Muscle of leg (tissue), 11 donors: ENCODE data around the gene KLF7. TPM values are rescaled to one million over a fixed set of nuclear protein-coding genes. Genes with fewer than 3 reads are reported as not detected.

Experiments used
- DNase-seq: peaks from one replicate; pipeline ENCODE4 v3.0.0; 2013
- H3K27ac ChIP-seq: one replicate; pipeline ENCODE4 v1.5.1; 2013; ENCODE audit warnings: mild to moderate bottlenecking, low read length, control low read depth
- H3K27me3 ChIP-seq: one replicate; pipeline ENCODE4 v1.6.1; 2013; ENCODE audit warnings: low read length; ENCODE audit not compliant: control insufficient read depth, insufficient read depth
- H3K36me3 ChIP-seq: one replicate; pipeline ENCODE4 v1.6.1; 2013; ENCODE audit warnings: low read length; ENCODE audit not compliant: control insufficient read depth, insufficient read depth
- H3K4me1 ChIP-seq: one replicate; pipeline ENCODE4 v1.6.1; 2013; ENCODE audit warnings: low read length; ENCODE audit not compliant: control insufficient read depth, insufficient read depth
- H3K4me3 ChIP-seq: one replicate; pipeline ENCODE4 v1.5.1; 2013; ENCODE audit warnings: low read length, control low read depth
- H3K9me3 ChIP-seq: replicated peaks from 2 replicates; pipeline ENCODE4 v1.6.1; 2013; ENCODE audit warnings: low read depth, low read length; ENCODE audit not compliant: control insufficient read depth
- WGBS: methylation state at CpG from one replicate; pipeline ENCODE4 v1.1.5; 2013; ENCODE audit warnings: missing lambda C conversion rate; ENCODE audit not compliant: insufficient coverage; 5-methylcytosine and 5-hydroxymethylcytosine counted together
- polyA plus RNA-seq, 8 donors: library from polyadenylated mRNA; unstranded; fragments of 120-200 nt; gene quantifications; one replicate each; pipeline versions ENCODE4 v1.2.1 to v1.2.3, GENCODE V29; 2013; ENCODE audit warnings: inconsistent platforms in 1 of 8, low replicate concordance in 1 of 8; ENCODE audit not compliant: insufficient read length in 8 of 8, insufficient read depth in 1 of 8
- total RNA-seq: library from RNA; stranded (reverse); fragments of 120-200 nt; gene quantifications from one replicate; pipeline ENCODE4 v1.2.4, GENCODE V29; 2013

Gene KLF7
- total and polyA plus RNA-seq, 9 donors = 8.7 to 20.5 (median 15.7) TPM

- Histone ChIP-seq H3K9me3 (no peaks in the 10 kb centered on the region), H3K27me3 (no peaks in the 10 kb centered on the region), H3K27ac (no peak overlapping the region), H3K36me3 (peaks cover 2% of the 10 kb centered on the region), H3K4me3 (no peak overlapping the region), H3K4me1 (peaks cover 2% of the 10 kb centered on the region)
- DNase-seq = no peak
Measured at GRCh38 chr2:207113414-207113813, 52.3 kb downstream of the KLF7 start.

GRCh38 chr2:207112785-207113184 lies 53.0 kb downstream of the KLF7 start:
- H3K36me3 ChIP-seq = peaks cover 2% of the 10 kb centered on the region
- H3K27ac ChIP-seq = no peak overlapping the region
- DNase-seq = no peak
- H3K4me1 ChIP-seq = peaks cover 2% of the 10 kb centered on the region
- no peaks in the 10 kb centered on the region for H3K9me3 ChIP-seq
- H3K4me3 ChIP-seq = no peak overlapping the region
- no peaks in the 10 kb centered on the region for H3K27me3 ChIP-seq
- WGBS = no CpG with 5 or more reads among the region's 2 CpGs

GRCh38 chr2:207112383-207112782 lies 53.4 kb downstream of the KLF7 start:
- no peak overlapping the region for H3K4me3 ChIP-seq
- peaks cover 2% of the 10 kb centered on the region for H3K4me1 ChIP-seq
- H3K27me3 ChIP-seq = no peaks in the 10 kb centered on the region
- peaks cover 2% of the 10 kb centered on the region for H3K36me3 ChIP-seq
- no peak overlapping the region for H3K27ac ChIP-seq
- H3K9me3 ChIP-seq = no peaks in the 10 kb centered on the region
- no CpG with 5 or more reads among the region's 2 CpGs for WGBS
- no peak for DNase-seq

- H3K9me3 ChIP-seq = no peaks in the 10 kb centered on the region
- H3K4me3 ChIP-seq = no peak overlapping the region
- no CpG with 5 or more reads among the region's 4 CpGs for WGBS
- no peak for DNase-seq
- peaks cover 8% of the 10 kb centered on the region for H3K36me3 ChIP-seq
- no peak overlapping the region for H3K27ac ChIP-seq
- H3K27me3 ChIP-seq = no peaks in the 10 kb centered on the region
- H3K4me1 ChIP-seq = peaks cover 2% of the 10 kb centered on the region
Measured at GRCh38 chr2:207111757-207112156, 54.0 kb downstream of the KLF7 start.

DNA sequence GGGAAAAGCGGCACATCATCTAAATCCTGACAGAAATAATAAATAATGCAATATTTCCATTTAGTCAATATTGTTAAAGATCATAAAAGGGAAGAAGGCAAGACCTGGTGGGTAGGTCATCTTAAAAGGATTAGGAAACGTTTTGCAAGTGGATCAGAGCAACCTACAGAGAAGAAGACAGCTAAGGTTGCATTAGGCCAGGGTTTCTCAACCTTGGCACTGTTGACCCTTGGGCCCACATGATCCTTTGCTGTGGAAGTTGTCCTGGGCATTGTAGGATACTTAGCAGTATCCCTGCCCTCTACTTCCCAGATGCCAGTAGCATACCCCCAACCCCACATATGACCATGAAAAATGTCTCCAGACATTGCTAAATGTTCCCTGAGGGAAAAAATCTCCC lies 55.0 kb downstream of the KLF7 start:
- DNase-seq = no peak
- Histone ChIP-seq H3K36me3 (peaks cover 12% of the 10 kb centered on the region), H3K9me3 (no peaks in the 10 kb centered on the region), H3K4me3 (no peak overlapping the region), H3K27ac (no peak overlapping the region), H3K4me1 (no peaks in the 10 kb centered on the region), H3K27me3 (no peaks in the 10 kb centered on the region)
- no CpG with 5 or more reads among the region's 2 CpGs for WGBS

- no peaks in the 10 kb centered on the region for H3K27me3 ChIP-seq
- no peak overlapping the region for H3K27ac ChIP-seq
- WGBS = no CpG with 5 or more reads among the region's 7 CpGs
- H3K36me3 ChIP-seq = peaks cover 16% of the 10 kb centered on the region
- H3K9me3 ChIP-seq = no peaks in the 10 kb centered on the region
- DNase-seq = no peak
- no peaks in the 10 kb centered on the region for H3K4me1 ChIP-seq
- no peak overlapping the region for H3K4me3 ChIP-seq
Measured at GRCh38 chr2:207110310-207110709, 55.4 kb downstream of the KLF7 start.

GRCh38 chr2:207109768-207110167 lies 56.0 kb downstream of the KLF7 start:
- Histone ChIP-seq H3K9me3 (no peaks in the 10 kb centered on the region), H3K4me3 (no peak overlapping the region), H3K27ac (no peak overlapping the region), H3K27me3 (no peaks in the 10 kb centered on the region), H3K36me3 (peaks cover 20% of the 10 kb centered on the region), H3K4me1 (no peaks in the 10 kb centered on the region)
- no CpG with 5 or more reads among the region's 5 CpGs for WGBS
- DNase-seq = no peak

- no CpG with 5 or more reads among the region's 1 CpG for whole genome bisulfite sequencing
- no peak overlapping the region for H3K4me3 ChIP-seq
- no peaks in the 10 kb centered on the region for H3K4me1 ChIP-seq
- no peak for DNase-seq
- H3K27ac ChIP-seq = no peak overlapping the region
- peaks cover 20% of the 10 kb centered on the region for H3K36me3 ChIP-seq
- H3K9me3 ChIP-seq = no peaks in the 10 kb centered on the region
- H3K27me3 ChIP-seq = no peaks in the 10 kb centered on the region
Measured at GRCh38 chr2:207108440-207108839, 57.3 kb downstream of the KLF7 start.

GRCh38 chr2:207107551-207107950 lies 58.2 kb downstream of the KLF7 start:
- Histone ChIP-seq H3K27me3 (no peaks in the 10 kb centered on the region), H3K9me3 (no peaks in the 10 kb centered on the region), H3K27ac (no peak overlapping the region), H3K36me3 (peaks cover 20% of the 10 kb centered on the region), H3K4me1 (no peaks in the 10 kb centered on the region), H3K4me3 (no peak overlapping the region)
- DNase-seq = no peak
- WGBS = 72% methylated on average over 9 of the region's 12 CpGs

DNA sequence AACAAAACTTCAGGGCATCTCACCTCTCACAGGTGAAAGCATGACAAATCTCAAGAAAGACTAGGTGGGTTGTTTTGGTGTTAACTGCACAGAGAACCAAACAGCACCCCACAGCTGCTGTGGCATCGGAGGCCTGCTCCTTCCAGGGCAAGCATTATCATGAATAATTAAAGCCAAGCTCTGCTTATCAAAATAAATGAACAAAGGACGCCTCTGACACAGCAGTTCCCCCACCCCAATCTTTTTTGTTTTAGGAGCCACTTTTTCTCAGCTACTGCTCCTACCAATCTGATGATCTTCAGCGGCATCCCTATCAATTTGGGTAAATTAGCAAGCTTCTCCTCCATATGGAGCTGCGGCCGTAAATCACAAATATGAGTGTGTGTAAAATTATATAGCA lies 58.6 kb downstream of the KLF7 start:
- Histone ChIP-seq H3K36me3 (peaks cover 20% of the 10 kb centered on the region), H3K27ac (no peak overlapping the region), H3K27me3 (no peaks in the 10 kb centered on the region), H3K9me3 (no peaks in the 10 kb centered on the region), H3K4me3 (no peak overlapping the region), H3K4me1 (no peaks in the 10 kb centered on the region)
- DNase-seq = no peak
- 95% methylated on average over 2 of the region's 5 CpGs for WGBS

DNA sequence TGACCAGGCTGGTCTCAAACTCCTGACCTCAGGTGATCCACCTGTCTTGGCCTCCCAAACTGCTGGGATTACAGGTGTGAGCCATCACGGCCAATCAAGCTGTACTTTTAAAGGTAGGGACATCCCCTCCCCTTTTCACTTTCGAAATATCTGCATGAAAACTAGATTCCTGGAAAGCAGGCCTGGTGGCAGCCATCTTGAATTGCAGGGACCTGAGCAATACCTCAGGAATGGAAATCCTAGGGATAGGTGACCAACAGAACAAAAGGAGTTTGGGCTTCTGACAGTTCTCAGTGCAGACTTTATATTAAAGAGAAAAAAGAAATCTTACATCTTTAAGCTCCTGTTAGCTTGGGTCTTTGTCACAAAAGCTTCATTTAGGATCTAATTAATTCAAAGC lies 62.6 kb downstream of the KLF7 start:
- Histone ChIP-seq H3K9me3 (no peaks in the 10 kb centered on the region), H3K4me3 (no peak overlapping the region), H3K4me1 (no peaks in the 10 kb centered on the region), H3K36me3 (peaks cover 25% of the 10 kb centered on the region), H3K27ac (no peak overlapping the region), H3K27me3 (no peaks in the 10 kb centered on the region)
- DNase-seq = no peak
- 100% methylated on average over 1 of the region's 2 CpGs for WGBS
